Upper lobe of right lung (tissue), 1 donor: ENCODE results near the gene GPR107. TPM values are rescaled to one million over a fixed set of nuclear protein-coding genes. Genes with fewer than 3 reads are reported as not detected.

Source experiments
- ATAC-seq: fragments of 200-7000 bp; cut with Tn5 transposase; one replicate; pipeline ENCODE4 v1.9.1; 2020; ENCODE audit warnings: mild to moderate bottlenecking, moderate library complexity
- DNase-seq: peaks from one replicate; pipeline ENCODE4 v3.0.0-alpha.2; 2020
- H3K27ac ChIP-seq: fragments of 200-600 bp; one replicate; pipeline ENCODE4 v1.8.0; 2022
- H3K27me3 ChIP-seq: fragments of 200-600 bp; one replicate; pipeline ENCODE4 v1.8.0; 2022; ENCODE audit warnings: mild to moderate bottlenecking
- H3K36me3 ChIP-seq: fragments of 200-600 bp; one replicate; pipeline ENCODE4 v1.8.0; 2022
- H3K4me1 ChIP-seq: fragments of 200-600 bp; one replicate; pipeline ENCODE4 v1.8.0; 2022
- H3K4me3 ChIP-seq: fragments of 200-600 bp; one replicate; pipeline ENCODE4 v1.8.0; 2022; ENCODE audit warnings: mild to moderate bottlenecking
- H3K9me3 ChIP-seq: fragments of 200-600 bp; one replicate; pipeline ENCODE4 v1.8.0; 2022
- intact Hi-C: fragments of 100-400 bp; cut with DNase I; formaldehyde crosslinking; loops from one replicate; pipeline ENCODE4 v1.11.0; 2022
- total RNA-seq: library from RNA; stranded (reverse); fragmentation: NEBNext Ultra II Directional; extraction: Animal tissue kit (Norgen Biotek cat#: 25700); gene quantifications from one replicate; pipeline ENCODE4 v1.2.1, GENCODE V29; 2021
- TF ChIP-seq, protein P1 (sequence below): fragments of 200-600 bp; IDR thresholded peaks from one replicate; pipeline ENCODE4 v1.8.0; 2022; ENCODE audit warnings: antibody characterized with exemption
- donor health status: DM: no; HTN: yes; CAD: no; lungs with severe emphysema.

GPR107 gene
- total RNA-seq, 1 donor from 2014 or later: 39.3 TPM

DNA sequence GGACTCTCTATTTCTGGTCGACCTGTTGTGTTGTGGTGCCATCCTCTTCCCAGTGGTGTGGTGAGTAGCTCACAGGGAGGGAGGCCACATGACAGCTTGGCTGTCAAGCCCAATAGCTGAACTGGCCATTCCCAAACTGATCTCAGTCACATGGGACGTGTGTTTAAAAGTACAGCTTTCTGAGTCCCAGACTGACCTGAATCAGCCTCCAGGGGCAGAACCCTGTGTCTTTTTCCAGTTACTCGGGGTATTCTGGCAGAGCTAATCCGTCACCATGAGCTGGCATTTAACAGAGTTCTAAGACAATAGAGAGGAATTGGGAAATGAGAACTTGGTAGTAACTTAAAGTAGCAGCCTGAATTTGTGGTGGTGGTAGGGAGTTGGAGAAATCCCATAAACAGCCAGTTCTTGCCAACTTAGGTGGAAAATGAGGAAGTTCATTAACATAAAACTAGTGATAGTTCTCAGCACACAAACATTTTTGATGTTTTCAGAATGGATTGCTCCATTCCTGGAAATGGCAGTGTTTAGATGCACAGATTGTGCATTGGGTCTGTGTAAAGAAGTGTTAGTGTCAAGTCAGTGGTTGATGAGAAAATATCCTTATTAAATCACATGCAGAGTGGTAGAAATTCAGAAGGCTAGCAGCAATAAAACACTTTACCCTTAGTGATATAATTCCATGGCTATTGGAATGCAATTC, 50.9 kb downstream of the GPR107 start:
- H3K36me3 ChIP-seq: peaks cover 94% of the 10 kb centered on the region
- DNase-seq: no peak
- H3K27ac ChIP-seq: no peak overlapping the region
- intact Hi-C loops: loop anchor here (5.0 kb wide), 1 partner anchor 133 kb away; no protein-coding TSS in a partner anchor
- H3K27me3 ChIP-seq: no peaks in the 10 kb centered on the region
- no peak for ATAC-seq
- no peaks in the 10 kb centered on the region for H3K9me3 ChIP-seq
- H3K4me1 ChIP-seq: no peaks in the 10 kb centered on the region
- no peak overlapping the region for H3K4me3 ChIP-seq
- TF ChIP-seq, protein P1, sequence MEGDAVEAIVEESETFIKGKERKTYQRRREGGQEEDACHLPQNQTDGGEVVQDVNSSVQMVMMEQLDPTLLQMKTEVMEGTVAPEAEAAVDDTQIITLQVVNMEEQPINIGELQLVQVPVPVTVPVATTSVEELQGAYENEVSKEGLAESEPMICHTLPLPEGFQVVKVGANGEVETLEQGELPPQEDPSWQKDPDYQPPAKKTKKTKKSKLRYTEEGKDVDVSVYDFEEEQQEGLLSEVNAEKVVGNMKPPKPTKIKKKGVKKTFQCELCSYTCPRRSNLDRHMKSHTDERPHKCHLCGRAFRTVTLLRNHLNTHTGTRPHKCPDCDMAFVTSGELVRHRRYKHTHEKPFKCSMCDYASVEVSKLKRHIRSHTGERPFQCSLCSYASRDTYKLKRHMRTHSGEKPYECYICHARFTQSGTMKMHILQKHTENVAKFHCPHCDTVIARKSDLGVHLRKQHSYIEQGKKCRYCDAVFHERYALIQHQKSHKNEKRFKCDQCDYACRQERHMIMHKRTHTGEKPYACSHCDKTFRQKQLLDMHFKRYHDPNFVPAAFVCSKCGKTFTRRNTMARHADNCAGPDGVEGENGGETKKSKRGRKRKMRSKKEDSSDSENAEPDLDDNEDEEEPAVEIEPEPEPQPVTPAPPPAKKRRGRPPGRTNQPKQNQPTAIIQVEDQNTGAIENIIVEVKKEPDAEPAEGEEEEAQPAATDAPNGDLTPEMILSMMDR: no peak

DNA sequence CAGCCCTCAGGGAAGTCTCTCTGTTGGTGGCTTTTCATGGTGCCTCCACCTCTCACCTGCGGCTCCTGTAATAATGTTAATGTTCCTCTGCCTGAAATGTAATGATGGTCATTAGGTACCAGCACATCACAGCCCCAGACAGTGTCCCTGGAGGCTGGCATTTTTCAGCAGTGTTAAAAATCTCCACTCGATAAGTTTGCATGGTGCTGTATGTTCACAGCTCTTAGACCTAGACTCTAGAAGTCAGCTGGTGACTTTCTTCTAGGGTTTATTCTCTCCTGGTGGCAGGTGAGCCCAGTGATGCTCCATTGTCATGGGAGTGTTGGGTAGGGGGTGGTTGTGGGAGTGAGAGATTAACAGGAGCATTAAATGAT, 53.1 kb downstream of the GPR107 start:
- Histone ChIP-seq H3K36me3 (peaks cover 93% of the 10 kb centered on the region), H3K27me3 (no peaks in the 10 kb centered on the region), H3K4me1 (no peaks in the 10 kb centered on the region), H3K27ac (no peak overlapping the region), H3K4me3 (no peak overlapping the region), H3K9me3 (no peaks in the 10 kb centered on the region)
- TF ChIP-seq, protein P1: no peak
- ATAC-seq (no peak), DNase-seq (no peak)
- intact Hi-C loops: loop anchor here (5.0 kb wide), 1 partner anchor 130 kb away; no protein-coding TSS in a partner anchor

DNA sequence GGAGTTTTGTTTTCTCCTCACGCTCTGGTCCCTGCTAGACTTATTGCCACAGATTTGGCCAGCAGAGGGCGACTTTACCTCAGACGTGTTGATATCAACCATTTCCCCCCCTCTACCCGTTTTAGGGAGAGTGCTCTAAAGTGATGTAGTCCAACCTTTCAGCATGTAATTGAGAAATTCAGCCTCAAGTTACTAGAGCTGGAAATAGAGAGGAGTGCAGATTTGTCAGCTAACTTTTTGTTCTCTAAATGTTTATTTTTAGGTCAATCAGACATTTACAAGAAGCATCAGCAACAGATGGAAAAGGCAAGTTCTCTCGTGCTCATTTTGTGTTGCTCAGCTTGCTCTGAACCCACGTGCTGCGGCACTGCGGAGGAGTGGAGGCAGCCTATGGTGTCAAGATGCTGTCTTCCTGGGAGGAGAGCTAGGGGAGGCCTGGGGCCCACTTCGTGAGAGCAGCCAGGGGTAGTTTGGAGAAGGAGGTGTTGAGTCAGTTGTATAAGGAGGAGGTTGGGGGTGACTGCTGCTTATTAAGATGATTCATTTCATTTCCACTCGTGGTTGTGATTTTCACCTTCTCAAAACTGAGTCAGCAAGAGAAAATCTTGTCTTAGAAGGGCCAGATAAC, 53.6 kb downstream of the GPR107 start:
- no peak overlapping the region for H3K27ac ChIP-seq
- no peaks in the 10 kb centered on the region for H3K4me1 ChIP-seq
- TF ChIP-seq, protein P1: peak; percentile 82
- H3K4me3 ChIP-seq: no peak overlapping the region
- DNase-seq: peak; percentile 80
- H3K36me3 ChIP-seq: peaks cover 93% of the 10 kb centered on the region
- H3K27me3 ChIP-seq: no peaks in the 10 kb centered on the region
- intact Hi-C loops: loop anchor here (5.0 kb wide), 1 partner anchor 130 kb away; no protein-coding TSS in a partner anchor
- no peaks in the 10 kb centered on the region for H3K9me3 ChIP-seq
- ATAC-seq: peak; percentile 90

DNA sequence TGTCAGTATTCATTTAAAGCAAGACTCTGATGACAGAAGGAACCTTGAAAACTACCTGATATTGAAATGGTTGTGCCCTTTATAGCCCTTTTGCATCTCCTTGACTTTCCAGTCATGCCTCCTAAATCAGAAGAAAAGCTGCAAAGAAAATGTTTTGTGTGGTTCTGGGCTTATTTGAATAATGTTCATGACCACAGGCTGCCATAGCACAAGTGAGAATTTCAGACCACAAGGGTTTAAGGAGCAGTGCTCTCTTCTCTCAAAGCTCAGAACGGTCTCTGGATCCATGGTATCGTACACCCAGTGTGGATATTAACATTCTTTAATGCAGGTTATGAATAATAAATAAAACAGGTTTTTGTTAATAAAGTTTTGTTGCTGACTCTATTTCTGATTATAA, 54.2 kb downstream of the GPR107 start:
- intact Hi-C loops: loop anchor here (5.0 kb wide), 1 partner anchor 129 kb away; no protein-coding TSS in a partner anchor
- DNase-seq: no peak
- Histone ChIP-seq H3K27ac (no peak overlapping the region), H3K36me3 (peaks cover 93% of the 10 kb centered on the region), H3K4me1 (no peaks in the 10 kb centered on the region), H3K4me3 (no peak overlapping the region), H3K27me3 (no peaks in the 10 kb centered on the region), H3K9me3 (no peaks in the 10 kb centered on the region)
- TF ChIP-seq, protein P1: no peak
- no peak for ATAC-seq

DNA sequence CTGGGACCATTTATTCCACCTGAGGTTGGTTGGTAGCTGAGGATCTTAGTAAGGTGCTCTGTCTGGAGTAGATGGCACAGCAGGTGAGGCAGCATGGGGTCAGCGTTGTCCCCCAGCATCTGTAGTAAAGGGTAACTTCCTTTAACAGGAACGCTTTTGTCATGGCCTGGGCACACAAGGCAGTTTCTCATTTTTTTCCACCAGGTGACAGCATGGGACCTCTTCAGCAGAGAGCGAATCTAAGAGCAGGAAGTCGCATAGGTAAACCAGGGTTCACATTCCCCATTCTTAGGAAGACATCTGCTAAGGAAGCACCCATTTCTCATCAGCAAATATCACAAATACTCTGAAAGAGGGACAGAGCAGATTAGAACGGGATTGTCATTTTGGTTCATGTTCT, 56.5 kb downstream of the GPR107 start:
- Histone ChIP-seq H3K4me3 (no peak overlapping the region), H3K27me3 (no peaks in the 10 kb centered on the region), H3K9me3 (no peaks in the 10 kb centered on the region), H3K36me3 (peaks cover 71% of the 10 kb centered on the region), H3K27ac (no peak overlapping the region), H3K4me1 (no peaks in the 10 kb centered on the region)
- ATAC-seq: no peak
- intact Hi-C loops: loop anchor here (5.0 kb wide), 1 partner anchor 237 kb away; no protein-coding TSS in a partner anchor
- TF ChIP-seq, protein P1: no peak
- no peak for DNase-seq
